Measurements from ENCODE around the gene ABL1.

The ABL1 gene

DNA sequence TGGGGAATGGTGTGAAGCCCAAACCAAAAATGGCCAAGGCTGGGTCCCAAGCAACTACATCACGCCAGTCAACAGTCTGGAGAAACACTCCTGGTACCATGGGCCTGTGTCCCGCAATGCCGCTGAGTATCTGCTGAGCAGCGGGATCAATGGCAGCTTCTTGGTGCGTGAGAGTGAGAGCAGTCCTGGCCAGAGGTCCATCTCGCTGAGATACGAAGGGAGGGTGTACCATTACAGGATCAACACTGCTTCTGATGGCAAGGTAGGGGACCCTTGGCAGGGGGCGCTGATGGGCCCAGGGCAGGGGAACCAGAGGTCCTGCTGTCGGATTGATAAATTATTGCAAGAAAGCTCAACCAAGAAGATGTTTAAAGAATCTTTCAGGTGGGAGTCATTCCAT, 19.8 kb downstream of the ABL1 start:
- H3K4me2 ChIP-seq (ENCODE audit: low read depth, low read length, poor library complexity, severe bottlenecking) = no peak overlapping the region
- TF ChIP-seq, protein P1, sequence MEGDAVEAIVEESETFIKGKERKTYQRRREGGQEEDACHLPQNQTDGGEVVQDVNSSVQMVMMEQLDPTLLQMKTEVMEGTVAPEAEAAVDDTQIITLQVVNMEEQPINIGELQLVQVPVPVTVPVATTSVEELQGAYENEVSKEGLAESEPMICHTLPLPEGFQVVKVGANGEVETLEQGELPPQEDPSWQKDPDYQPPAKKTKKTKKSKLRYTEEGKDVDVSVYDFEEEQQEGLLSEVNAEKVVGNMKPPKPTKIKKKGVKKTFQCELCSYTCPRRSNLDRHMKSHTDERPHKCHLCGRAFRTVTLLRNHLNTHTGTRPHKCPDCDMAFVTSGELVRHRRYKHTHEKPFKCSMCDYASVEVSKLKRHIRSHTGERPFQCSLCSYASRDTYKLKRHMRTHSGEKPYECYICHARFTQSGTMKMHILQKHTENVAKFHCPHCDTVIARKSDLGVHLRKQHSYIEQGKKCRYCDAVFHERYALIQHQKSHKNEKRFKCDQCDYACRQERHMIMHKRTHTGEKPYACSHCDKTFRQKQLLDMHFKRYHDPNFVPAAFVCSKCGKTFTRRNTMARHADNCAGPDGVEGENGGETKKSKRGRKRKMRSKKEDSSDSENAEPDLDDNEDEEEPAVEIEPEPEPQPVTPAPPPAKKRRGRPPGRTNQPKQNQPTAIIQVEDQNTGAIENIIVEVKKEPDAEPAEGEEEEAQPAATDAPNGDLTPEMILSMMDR (conservative IDR thresholded peaks at IDR 0.05; ENCODE audit: low read length) = no peak
- TF ChIP-seq EZH2phosphoT487 (IDR thresholded peaks at IDR 0.05; ENCODE audit: borderline replicate concordance) = no peak
- no peaks in the 10 kb centered on the region for H3K4me1 ChIP-seq (ENCODE audit: insufficient read depth, low read length, poor library complexity, severe bottlenecking)
- H4K20me1 ChIP-seq (ENCODE audit: insufficient read depth, low read length, poor library complexity, severe bottlenecking) = no peaks in the 10 kb centered on the region
- H3K9me3 ChIP-seq (ENCODE audit: insufficient read depth, low read depth, low read length) = no peaks in the 10 kb centered on the region
- no peaks in the 10 kb centered on the region for H3K27me3 ChIP-seq (ENCODE audit: insufficient read depth, low read length, poor library complexity, severe bottlenecking)
- peaks cover 32% of the 10 kb centered on the region; the same call in 1 of the 2 replicates for H3K36me3 ChIP-seq (ENCODE audit: insufficient read depth, low read length)
- no peak overlapping the region for H3K4me3 ChIP-seq (ENCODE audit: low read length, poor library complexity, severe bottlenecking)
- no peaks in the 10 kb centered on the region for H3F3A ChIP-seq (ENCODE audit: low read depth)
- H3K79me2 ChIP-seq (ENCODE audit: insufficient read depth, low read length) = peaks cover 9% of the 10 kb centered on the region; the same call in 1 of the 2 replicates
- H3K9me2 ChIP-seq (replicated peaks; ENCODE audit: low read depth, low read length) = no peaks in the 10 kb centered on the region
- H2AFZ ChIP-seq (ENCODE audit: low read length) = no peak overlapping the region
- no peak overlapping the region for H3K9ac ChIP-seq (ENCODE audit: low read depth, low read length, poor library complexity, severe bottlenecking)

DNA sequence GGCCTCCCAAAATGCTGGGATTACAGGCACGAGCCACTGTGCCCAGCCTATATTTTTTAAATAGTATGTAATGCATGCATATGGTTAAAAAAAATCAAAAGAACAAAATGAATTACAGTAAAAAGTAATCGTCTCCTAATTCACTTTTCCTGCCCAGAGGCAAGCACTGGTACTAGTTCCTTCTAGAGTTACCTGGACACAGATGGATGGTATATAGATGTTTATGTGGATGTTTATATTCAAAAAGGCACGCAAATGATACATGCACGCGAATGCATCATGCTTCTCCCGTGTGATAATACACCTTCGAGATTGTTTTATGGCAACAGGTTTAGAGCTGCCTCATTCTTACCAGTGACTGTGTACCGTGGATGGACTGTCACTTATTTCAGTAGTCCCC, 21.4 kb downstream of the ABL1 start:
- no peaks in the 10 kb centered on the region for H3K4me1 ChIP-seq (ENCODE audit: insufficient read depth, low read length, poor library complexity, severe bottlenecking)
- no peak overlapping the region for H3K4me3 ChIP-seq (ENCODE audit: low read length, poor library complexity, severe bottlenecking)
- peaks cover 32% of the 10 kb centered on the region; the same call in 1 of the 2 replicates for H3K36me3 ChIP-seq (ENCODE audit: insufficient read depth, low read length)
- no peaks in the 10 kb centered on the region for H3F3A ChIP-seq (ENCODE audit: low read depth)
- peaks cover 4% of the 10 kb centered on the region; the same call in 1 of the 2 replicates for H3K79me2 ChIP-seq (ENCODE audit: insufficient read depth, low read length)
- H3K4me2 ChIP-seq (ENCODE audit: low read depth, low read length, poor library complexity, severe bottlenecking) = no peak overlapping the region
- H3K9me2 ChIP-seq (replicated peaks; ENCODE audit: low read depth, low read length) = no peaks in the 10 kb centered on the region
- no peaks in the 10 kb centered on the region for H3K27me3 ChIP-seq (ENCODE audit: insufficient read depth, low read length, poor library complexity, severe bottlenecking)
- H2AFZ ChIP-seq (ENCODE audit: low read length) = no peak overlapping the region
- H4K20me1 ChIP-seq (ENCODE audit: insufficient read depth, low read length, poor library complexity, severe bottlenecking) = no peaks in the 10 kb centered on the region
- H3K9me3 ChIP-seq (ENCODE audit: insufficient read depth, low read depth, low read length) = no peaks in the 10 kb centered on the region
- TF ChIP-seq EZH2phosphoT487 (IDR thresholded peaks at IDR 0.05; ENCODE audit: borderline replicate concordance) = no peak
- TF ChIP-seq, protein P1 (conservative IDR thresholded peaks at IDR 0.05; ENCODE audit: low read length) = no peak
- no peak overlapping the region for H3K9ac ChIP-seq (ENCODE audit: low read depth, low read length, poor library complexity, severe bottlenecking)

- no peak overlapping the region for H2AFZ ChIP-seq (ENCODE audit: low read length)
- H3K9ac ChIP-seq (ENCODE audit: low read depth, low read length, poor library complexity, severe bottlenecking) = no peak overlapping the region
- H3K27me3 ChIP-seq (ENCODE audit: insufficient read depth, low read length, poor library complexity, severe bottlenecking) = no peaks in the 10 kb centered on the region
- no peaks in the 10 kb centered on the region for H4K20me1 ChIP-seq (ENCODE audit: insufficient read depth, low read length, poor library complexity, severe bottlenecking)
- H3K4me2 ChIP-seq (ENCODE audit: low read depth, low read length, poor library complexity, severe bottlenecking) = no peak overlapping the region
- H3K4me1 ChIP-seq (ENCODE audit: insufficient read depth, low read length, poor library complexity, severe bottlenecking) = no peaks in the 10 kb centered on the region
- TF ChIP-seq EZH2phosphoT487 (IDR thresholded peaks at IDR 0.05; ENCODE audit: borderline replicate concordance) = no peak
- TF ChIP-seq, protein P1 (conservative IDR thresholded peaks at IDR 0.05; ENCODE audit: low read length) = no peak
- peaks cover 39% of the 10 kb centered on the region; the same call in 1 of the 2 replicates for H3K36me3 ChIP-seq (ENCODE audit: insufficient read depth, low read length)
- no peak overlapping the region for H3K4me3 ChIP-seq (ENCODE audit: low read length, poor library complexity, severe bottlenecking)
- no peaks in the 10 kb centered on the region for H3K9me3 ChIP-seq (ENCODE audit: insufficient read depth, low read depth, low read length)
- no peaks in the 10 kb centered on the region for H3K79me2 ChIP-seq (ENCODE audit: insufficient read depth, low read length)
- H3K9me2 ChIP-seq (replicated peaks; ENCODE audit: low read depth, low read length) = no peaks in the 10 kb centered on the region
- no peaks in the 10 kb centered on the region for H3F3A ChIP-seq (ENCODE audit: low read depth)
These were observed 23.0 kb downstream of the ABL1 start for GRCh38 chr9:130857864-130858738.
